ENCODE results near the gene TEX19. TPM values are rescaled to one million over a fixed set of nuclear protein-coding genes. Genes with fewer than 3 reads are reported as not detected.
"Not testable (repeated sequence)": the region's sequence is repeated elsewhere in the genome, so short reads cannot be mapped to it uniquely, and the experiment has no call there.

Gene TEX19
- total RNA-seq, 4 donors from 2014 or later, result not detected

DNA sequence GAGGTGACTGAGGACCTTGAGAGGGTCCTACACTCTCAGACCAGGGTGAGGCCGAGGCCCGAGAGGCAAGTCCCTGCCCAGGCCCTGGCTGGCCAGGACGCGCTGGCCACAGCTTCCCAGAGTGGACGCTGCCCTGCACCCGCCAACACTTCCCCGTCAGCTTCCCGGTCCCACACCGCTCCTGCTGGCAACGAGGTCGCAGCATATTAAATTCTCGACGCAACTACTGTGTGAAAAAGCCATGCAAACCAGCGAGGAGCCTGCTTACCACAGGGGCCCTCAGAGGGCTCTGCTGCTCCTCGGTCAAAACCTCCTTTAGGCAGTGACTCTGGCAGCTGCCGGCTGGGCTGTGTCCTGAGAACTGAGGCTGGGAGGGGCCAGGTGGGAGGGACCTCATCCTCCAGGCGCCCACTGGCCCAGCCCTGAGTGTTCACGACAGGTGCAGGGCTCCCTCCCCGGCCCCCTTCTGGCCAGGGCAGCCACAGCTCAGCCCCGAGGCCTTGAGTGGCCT is 2.1 kb upstream of the TEX19 start:
- H3K36me3 ChIP-seq, result no peaks in the 10 kb centered on the region
- H3K27me3 ChIP-seq, result peaks cover 39% of the 10 kb centered on the region
- peaks cover 5% of the 10 kb centered on the region for H3K4me1 ChIP-seq
- WGBS, result 48% methylated on average over 4 of the region's 20 CpGs
- TF ChIP-seq POLR2AphosphoS5 (IDR thresholded peaks at IDR 0.05), result no peak
- TF ChIP-seq EP300 (IDR thresholded peaks at IDR 0.05), result no peak
- no peak for TF ChIP-seq POLR2A (IDR thresholded peaks at IDR 0.05)
- TF ChIP-seq, protein P1, sequence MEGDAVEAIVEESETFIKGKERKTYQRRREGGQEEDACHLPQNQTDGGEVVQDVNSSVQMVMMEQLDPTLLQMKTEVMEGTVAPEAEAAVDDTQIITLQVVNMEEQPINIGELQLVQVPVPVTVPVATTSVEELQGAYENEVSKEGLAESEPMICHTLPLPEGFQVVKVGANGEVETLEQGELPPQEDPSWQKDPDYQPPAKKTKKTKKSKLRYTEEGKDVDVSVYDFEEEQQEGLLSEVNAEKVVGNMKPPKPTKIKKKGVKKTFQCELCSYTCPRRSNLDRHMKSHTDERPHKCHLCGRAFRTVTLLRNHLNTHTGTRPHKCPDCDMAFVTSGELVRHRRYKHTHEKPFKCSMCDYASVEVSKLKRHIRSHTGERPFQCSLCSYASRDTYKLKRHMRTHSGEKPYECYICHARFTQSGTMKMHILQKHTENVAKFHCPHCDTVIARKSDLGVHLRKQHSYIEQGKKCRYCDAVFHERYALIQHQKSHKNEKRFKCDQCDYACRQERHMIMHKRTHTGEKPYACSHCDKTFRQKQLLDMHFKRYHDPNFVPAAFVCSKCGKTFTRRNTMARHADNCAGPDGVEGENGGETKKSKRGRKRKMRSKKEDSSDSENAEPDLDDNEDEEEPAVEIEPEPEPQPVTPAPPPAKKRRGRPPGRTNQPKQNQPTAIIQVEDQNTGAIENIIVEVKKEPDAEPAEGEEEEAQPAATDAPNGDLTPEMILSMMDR (IDR thresholded peaks at IDR 0.05), result no peak
- H3K27ac ChIP-seq, result no peak overlapping the region
- H3K9me3 ChIP-seq, result no peaks in the 10 kb centered on the region
- DNase-seq (ENCODE audit: low spot score in 2 of 2), result no peak
- H3K4me3 ChIP-seq, result no peak overlapping the region

DNA sequence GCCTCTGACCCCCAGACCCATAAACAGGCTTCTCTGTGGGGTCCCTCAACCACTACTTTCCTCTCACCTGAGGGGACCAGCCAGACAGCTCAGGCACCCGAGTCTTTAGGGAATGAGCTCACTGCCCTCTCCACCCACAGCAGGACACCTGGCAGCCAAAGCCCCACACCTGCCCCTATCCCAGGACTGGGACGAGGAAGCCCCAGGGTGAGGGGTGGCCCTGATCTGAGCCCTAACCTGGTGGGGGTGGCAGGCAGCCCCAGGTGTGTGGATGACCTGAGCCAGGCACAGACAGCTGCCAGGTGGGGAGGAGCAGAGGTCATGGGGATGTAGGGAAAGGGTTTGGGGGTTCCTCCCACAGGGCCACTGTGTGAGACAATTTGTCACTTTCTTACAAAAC is 1.7 kb upstream of the TEX19 start:
- H3K27me3 ChIP-seq, result peaks cover 39% of the 10 kb centered on the region
- TF ChIP-seq POLR2AphosphoS5 (IDR thresholded peaks at IDR 0.05), result no peak

DNA sequence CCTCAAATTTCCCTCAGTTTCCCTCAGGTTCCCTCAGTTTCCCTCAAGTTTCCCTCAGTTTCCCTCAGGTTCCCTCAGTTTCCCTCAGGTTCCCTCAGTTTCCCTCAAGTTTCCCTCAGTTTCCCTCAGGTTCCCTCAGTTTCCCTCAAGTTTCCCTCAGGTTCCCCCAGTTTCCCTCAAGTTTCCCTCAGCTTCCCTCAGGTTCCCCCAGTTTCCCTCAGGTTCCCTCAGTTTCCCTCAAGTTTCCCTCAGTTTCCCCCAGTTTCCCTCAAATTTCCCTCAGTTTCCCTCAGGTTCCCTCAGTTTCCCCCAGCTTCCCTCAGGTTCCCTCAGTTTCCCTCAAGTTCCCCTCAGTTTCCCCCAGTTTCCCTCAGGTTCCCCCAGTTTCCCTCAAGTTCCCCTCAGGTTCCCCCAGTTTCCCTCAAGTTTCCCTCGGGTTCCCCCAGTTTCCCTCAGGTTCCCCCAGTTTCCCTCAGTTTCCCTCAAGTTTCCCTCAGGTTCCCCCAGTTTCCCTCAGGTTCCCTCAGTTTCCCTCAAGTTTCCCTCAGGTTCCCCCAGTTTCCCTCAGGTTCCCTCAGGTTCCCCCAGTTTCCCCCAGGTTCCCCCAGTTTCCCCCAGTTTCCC is 516 bp downstream of the TEX19 start:
- H3K27ac ChIP-seq; H3K4me3 ChIP-seq; H3K36me3 ChIP-seq; DNase-seq (ENCODE audit: low spot score in 2 of 2); H3K4me1 ChIP-seq; H3K9me3 ChIP-seq: not testable (repeated sequence)
- 81% methylated on average over 1 of the region's 1 CpG for WGBS
- H3K27me3 ChIP-seq, result peaks cover 33% of the 10 kb centered on the region

More for the DNA sequence above, 1.7 kb upstream of the TEX19 start:
- Histone ChIP-seq H3K4me3 (no peak overlapping the region), H3K9me3 (no peaks in the 10 kb centered on the region), H3K4me1 (peaks cover under 1% of the 10 kb centered on the region), H3K27ac (no peak overlapping the region), H3K36me3 (no peaks in the 10 kb centered on the region)
- DNase-seq (ENCODE audit: low spot score in 2 of 2), result no peak
- 65% methylated on average over 2 of the region's 2 CpGs for WGBS

GRCh38 chr17:82361885-82362633 is 3.0 kb downstream of the TEX19 start:
- peaks cover 26% of the 10 kb centered on the region for H3K27me3 ChIP-seq
- no peaks in the 10 kb centered on the region for H3K9me3 ChIP-seq
- 100% methylated on average over 6 of the region's 6 CpGs for WGBS
- H3K36me3 ChIP-seq, result no peaks in the 10 kb centered on the region
- no peak overlapping the region for H3K27ac ChIP-seq
- H3K4me1 ChIP-seq, result no peaks in the 10 kb centered on the region
- TF ChIP-seq POLR2A (IDR thresholded peaks at IDR 0.05), result no peak
- no peak for TF ChIP-seq EP300 (IDR thresholded peaks at IDR 0.05)
- no peak for TF ChIP-seq POLR2AphosphoS5 (IDR thresholded peaks at IDR 0.05)
- TF ChIP-seq, protein P1 (IDR thresholded peaks at IDR 0.05), result no peak
- DNase-seq (ENCODE audit: low spot score in 2 of 2), result no peak
- H3K4me3 ChIP-seq, result no peak overlapping the region

GRCh38 chr17:82365606-82366295 is 6.7 kb downstream of the TEX19 start:
- no peak overlapping the region for H3K4me3 ChIP-seq
- no peak for DNase-seq (ENCODE audit: low spot score in 2 of 2)
- H3K36me3 ChIP-seq, result no peaks in the 10 kb centered on the region
- H3K4me1 ChIP-seq, result peaks cover 6% of the 10 kb centered on the region
- H3K27me3 ChIP-seq, result peaks cover 23% of the 10 kb centered on the region
- H3K9me3 ChIP-seq, result no peaks in the 10 kb centered on the region
- 82% methylated on average over 6 of the region's 6 CpGs for WGBS
- H3K27ac ChIP-seq, result no peak overlapping the region
- TF ChIP-seq EP300 (IDR thresholded peaks at IDR 0.05) (no peak), POLR2A (IDR thresholded peaks at IDR 0.05) (no peak), POLR2AphosphoS5 (IDR thresholded peaks at IDR 0.05) (no peak)
- TF ChIP-seq, protein P1 (IDR thresholded peaks at IDR 0.05), result no peak

DNA sequence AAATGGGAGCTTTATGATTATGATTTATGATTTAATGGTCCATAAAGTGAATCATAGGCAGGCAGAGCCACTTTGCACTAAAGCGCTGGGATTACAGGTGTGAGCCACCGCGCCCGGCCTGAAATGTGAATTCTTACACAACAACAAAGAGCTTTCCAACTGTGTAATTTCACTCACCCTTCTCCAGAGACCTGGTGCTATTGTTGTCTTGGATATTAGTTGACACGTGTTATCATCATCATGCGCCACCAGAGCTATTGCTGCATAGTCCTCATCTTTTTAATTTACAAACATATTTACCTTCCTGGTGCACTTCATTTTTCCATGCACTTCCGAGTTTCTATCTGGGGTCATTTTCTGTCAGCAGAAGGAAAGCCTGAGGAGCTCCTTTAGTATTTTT is 7.7 kb downstream of the TEX19 start:
- no peak for TF ChIP-seq EP300 (IDR thresholded peaks at IDR 0.05)
- TF ChIP-seq POLR2A (IDR thresholded peaks at IDR 0.05), result no peak
- no peak for TF ChIP-seq POLR2AphosphoS5 (IDR thresholded peaks at IDR 0.05)
- TF ChIP-seq, protein P1 (IDR thresholded peaks at IDR 0.05), result no peak
- Histone ChIP-seq H3K27ac (no peak overlapping the region), H3K27me3 (peaks cover 33% of the 10 kb centered on the region), H3K36me3 (no peaks in the 10 kb centered on the region), H3K9me3 (no peaks in the 10 kb centered on the region), H3K4me3 (no peak overlapping the region), H3K4me1 (peaks cover 16% of the 10 kb centered on the region)
- 79% methylated on average over 7 of the region's 7 CpGs for WGBS
- no peak for DNase-seq (ENCODE audit: low spot score in 2 of 2)
